PC-3 (cell line): ENCODE measurements around the gene EPB41L2. TPM values are rescaled to one million over a fixed set of nuclear protein-coding genes. Genes with fewer than 3 reads are reported as not detected.

Experiments used
- ATAC-seq: fragments of 200-7000 bp; cut with Tn5 transposase; 2 replicates; pipeline ENCODE4 v1.9.1; 2020; ENCODE audit warnings: mild to moderate bottlenecking, moderate library complexity
- BruUV-seq: library from RNA; stranded (reverse); fragments of 400-500 nt; replicated peaks from 2 replicates; lab custom pipeline; 2021; lab: Mats Ljungman, UMichigan
- CTCF ChIA-PET: fragments of 300-600 bp; sonication (Branson Sonifier 250); formaldehyde crosslinking; loops from one replicate; lab custom pipeline; 2022; ENCODE audit warnings: antibody characterized with exemption; lab: Charles Lee
- POLR2A ChIA-PET: fragments of 300-600 bp; sonication (Branson Sonifier 250); formaldehyde crosslinking; loops from one replicate; lab custom pipeline; 2022; ENCODE audit warnings: antibody characterized with exemption; ENCODE audit not compliant: unreplicated experiment; lab: Charles Lee
- DNase-seq: peaks from one replicate; pipeline ENCODE4 v3.0.0-alpha.2; 2015
- H2AFZ ChIP-seq: fragments of 300-600 bp; sonication (generic); 2 replicates; pipeline ENCODE4 v1.6.0; 2016; ENCODE audit warnings: antibody characterized with exemption, low read length
- H3F3A ChIP-seq: fragments of 300-600 bp; sonication (generic); one replicate; pipeline ENCODE4 v1.6.0; 2017; ENCODE audit warnings: antibody characterized with exemption, low read length, control low read depth, mild to moderate bottlenecking; ENCODE audit not compliant: unreplicated experiment
- H3K27ac ChIP-seq: fragments of 300-600 bp; sonication (generic); 2 replicates; pipeline ENCODE4 v1.5.1; 2016; ENCODE audit warnings: mild to moderate bottlenecking, low read length
- H3K27me3 ChIP-seq: fragments of 300-600 bp; sonication (generic); 2 replicates; pipeline ENCODE4 v1.6.1; 2016; ENCODE audit warnings: low read length, mixed read lengths
- H3K36me3 ChIP-seq: fragments of 300-600 bp; sonication (generic); 2 replicates; pipeline ENCODE4 v1.6.1; 2016; ENCODE audit warnings: low read depth, mixed run types, low read length, mixed read lengths
- H3K4me1 ChIP-seq: fragments of 300-600 bp; sonication (generic); 2 replicates; pipeline ENCODE4 v1.5.1; 2016; ENCODE audit warnings: low read length; ENCODE audit not compliant: insufficient read depth
- H3K4me2 ChIP-seq: fragments of 300-600 bp; sonication (generic); 2 replicates; pipeline ENCODE4 v1.6.0; 2016; ENCODE audit warnings: low read length
- H3K4me3 ChIP-seq: fragments of 300-600 bp; sonication (generic); 2 replicates; pipeline ENCODE4 v1.5.1; 2016; ENCODE audit warnings: mild to moderate bottlenecking, low read length, mixed read lengths
- H3K79me2 ChIP-seq: fragments of 300-600 bp; sonication (generic); 2 replicates; pipeline ENCODE4 v1.6.1; 2017; ENCODE audit warnings: low read length, mixed read lengths
- H3K9ac ChIP-seq: fragments of 300-600 bp; sonication (generic); 2 replicates; pipeline ENCODE4 v1.6.0; 2016; ENCODE audit warnings: mild to moderate bottlenecking, low read length
- H3K9me2 ChIP-seq: fragments of 300-600 bp; sonication (generic); replicated peaks from 2 replicates; pipeline ENCODE4 v1.6.1; 2016; ENCODE audit warnings: mixed run types, low read length, mixed read lengths
- H3K9me3 ChIP-seq: fragments of 300-600 bp; sonication (generic); 2 replicates; pipeline ENCODE4 v1.6.1; 2016; ENCODE audit warnings: low read length, mixed read lengths
- H4K20me1 ChIP-seq: fragments of 300-600 bp; sonication (generic); 2 replicates; pipeline ENCODE4 v1.6.1; 2016; ENCODE audit warnings: low read length, mixed read lengths
- EZH2 ChIP-seq: fragments of 300-600 bp; sonication (generic); IDR thresholded peaks from one replicate; pipeline ENCODE4 v1.6.1; 2017; ENCODE audit warnings: antibody characterized with exemption, mild to moderate bottlenecking, low read length; ENCODE audit not compliant: unreplicated experiment
- EZH2phosphoT487 ChIP-seq: fragments of 300-600 bp; sonication (generic); IDR thresholded peaks from 2 replicates; pipeline ENCODE4 v1.6.1; 2018; ENCODE audit warnings: mild to moderate bottlenecking, antibody characterized with exemption, low read length, borderline replicate concordance
- intact Hi-C: fragments of 100-400 bp; cut with micrococcal nuclease; formaldehyde crosslinking; loops from 2 replicates; pipeline ENCODE4 v1.9.0; 2023
- total RNA-seq: library from RNA; depleted of rRNA; stranded (reverse); fragments of >200 nt; gene quantifications from 2 replicates; pipeline ENCODE4 v1.2.3, GENCODE V29; 2014
- TF ChIP-seq, protein P1 (sequence below): fragments of 300-600 bp; sonication (generic); conservative IDR thresholded peaks from 2 replicates; pipeline ENCODE4 v1.5.1; 2017; ENCODE audit warnings: antibody characterized with exemption, low read depth, mild to moderate bottlenecking, low read length

EPB41L2 gene
- total RNA-seq, 1 experiment from 2014 or later = 26.9 TPM

DNA sequence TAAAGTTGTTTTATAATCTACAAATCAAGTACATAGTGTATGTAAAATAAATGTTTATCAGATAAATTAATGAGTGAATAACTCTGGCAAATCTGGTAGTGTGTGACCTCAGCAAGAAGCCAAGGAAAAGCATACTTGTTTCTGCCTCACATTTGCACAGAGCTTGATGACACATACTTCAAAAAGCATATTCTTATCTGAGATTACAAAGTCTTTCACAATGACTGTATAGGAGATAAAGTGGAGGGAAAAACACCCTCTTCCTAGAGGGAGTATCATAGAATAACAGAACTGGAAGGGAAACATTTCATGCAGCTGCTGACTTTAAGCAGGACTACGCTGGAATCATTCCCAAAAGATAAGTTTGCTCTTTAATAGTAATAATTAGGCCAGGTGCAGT lies 44.1 kb upstream of the EPB41L2 start:
- BruUV-seq = no TSS peak

DNA sequence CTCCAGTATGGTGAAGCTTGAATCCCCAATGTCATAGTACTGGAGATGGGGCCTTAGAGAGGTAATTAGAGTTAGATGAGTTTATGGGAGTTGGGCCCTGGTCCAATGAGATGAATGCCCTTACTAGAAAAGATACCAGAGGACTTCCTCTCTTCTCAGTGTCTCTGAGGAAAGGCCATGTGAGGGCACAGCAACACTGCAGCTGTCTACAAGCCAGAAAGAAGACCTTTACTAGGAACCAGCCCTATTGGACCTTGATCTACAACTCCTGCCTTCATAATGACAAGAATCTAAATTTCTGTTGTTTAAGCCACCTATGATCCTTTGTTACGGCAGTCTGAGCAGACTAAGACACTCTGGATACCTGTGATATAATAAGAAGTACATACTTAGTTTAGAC lies 40.9 kb upstream of the EPB41L2 start:
- H3K4me1 ChIP-seq = peaks cover 18% of the 10 kb centered on the region
- H4K20me1 ChIP-seq = no peaks in the 10 kb centered on the region
- no peak overlapping the region for H3K4me2 ChIP-seq
- no peak overlapping the region for H2AFZ ChIP-seq
- CTCF ChIA-PET = no interaction called here
- TF ChIP-seq EZH2phosphoT487 = no peak
- TF ChIP-seq EZH2 = no peak
- TF ChIP-seq, protein P1, sequence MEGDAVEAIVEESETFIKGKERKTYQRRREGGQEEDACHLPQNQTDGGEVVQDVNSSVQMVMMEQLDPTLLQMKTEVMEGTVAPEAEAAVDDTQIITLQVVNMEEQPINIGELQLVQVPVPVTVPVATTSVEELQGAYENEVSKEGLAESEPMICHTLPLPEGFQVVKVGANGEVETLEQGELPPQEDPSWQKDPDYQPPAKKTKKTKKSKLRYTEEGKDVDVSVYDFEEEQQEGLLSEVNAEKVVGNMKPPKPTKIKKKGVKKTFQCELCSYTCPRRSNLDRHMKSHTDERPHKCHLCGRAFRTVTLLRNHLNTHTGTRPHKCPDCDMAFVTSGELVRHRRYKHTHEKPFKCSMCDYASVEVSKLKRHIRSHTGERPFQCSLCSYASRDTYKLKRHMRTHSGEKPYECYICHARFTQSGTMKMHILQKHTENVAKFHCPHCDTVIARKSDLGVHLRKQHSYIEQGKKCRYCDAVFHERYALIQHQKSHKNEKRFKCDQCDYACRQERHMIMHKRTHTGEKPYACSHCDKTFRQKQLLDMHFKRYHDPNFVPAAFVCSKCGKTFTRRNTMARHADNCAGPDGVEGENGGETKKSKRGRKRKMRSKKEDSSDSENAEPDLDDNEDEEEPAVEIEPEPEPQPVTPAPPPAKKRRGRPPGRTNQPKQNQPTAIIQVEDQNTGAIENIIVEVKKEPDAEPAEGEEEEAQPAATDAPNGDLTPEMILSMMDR = no peak
- H3K9me2 ChIP-seq = no peaks in the 10 kb centered on the region
- no TSS peak for BruUV-seq
- no peaks in the 10 kb centered on the region for H3K36me3 ChIP-seq
- intact Hi-C loops = loop anchor here (2.0 kb wide), 1 partner anchor 41 kb away; the partner anchor contains the start of gene EPB41L2
- DNase-seq (no peak), ATAC-seq (no peak)
- H3K79me2 ChIP-seq = no peaks in the 10 kb centered on the region
- no peak overlapping the region for H3K9ac ChIP-seq
- no peaks in the 10 kb centered on the region for H3K9me3 ChIP-seq
- no peaks in the 10 kb centered on the region for H3K27me3 ChIP-seq
- H3K4me3 ChIP-seq = no peak overlapping the region
- H3F3A ChIP-seq = peaks cover 9% of the 10 kb centered on the region
- POLR2A ChIA-PET = no interaction called here
- no peak overlapping the region for H3K27ac ChIP-seq

More for the DNA sequence above, 44.1 kb upstream of the EPB41L2 start:
- no peaks in the 10 kb centered on the region for H3K9me3 ChIP-seq
- no peaks in the 10 kb centered on the region for H3K36me3 ChIP-seq
- ATAC-seq (peak; percentile 47), DNase-seq (peak; percentile 30)
- no peak overlapping the region for H2AFZ ChIP-seq
- no peak overlapping the region for H3K4me2 ChIP-seq
- H3F3A ChIP-seq = peaks cover 6% of the 10 kb centered on the region
- TF ChIP-seq EZH2 (no peak), EZH2phosphoT487 (no peak)
- TF ChIP-seq, protein P1 = no peak
- no peak overlapping the region for H3K4me3 ChIP-seq
- CTCF ChIA-PET = no interaction called here
- peaks cover 12% of the 10 kb centered on the region for H3K4me1 ChIP-seq
- no peaks in the 10 kb centered on the region for H3K27me3 ChIP-seq
- H3K79me2 ChIP-seq = no peaks in the 10 kb centered on the region
- POLR2A ChIA-PET = interaction anchor here (0.6 kb wide), 1 partner anchor 875 kb away, joined by 3 read pairs; no protein-coding TSS in a partner anchor
- no peaks in the 10 kb centered on the region for H3K9me2 ChIP-seq
- no peak overlapping the region for H3K27ac ChIP-seq
- intact Hi-C loops = no loop called here
- H3K9ac ChIP-seq = no peak overlapping the region
- H4K20me1 ChIP-seq = no peaks in the 10 kb centered on the region

DNA sequence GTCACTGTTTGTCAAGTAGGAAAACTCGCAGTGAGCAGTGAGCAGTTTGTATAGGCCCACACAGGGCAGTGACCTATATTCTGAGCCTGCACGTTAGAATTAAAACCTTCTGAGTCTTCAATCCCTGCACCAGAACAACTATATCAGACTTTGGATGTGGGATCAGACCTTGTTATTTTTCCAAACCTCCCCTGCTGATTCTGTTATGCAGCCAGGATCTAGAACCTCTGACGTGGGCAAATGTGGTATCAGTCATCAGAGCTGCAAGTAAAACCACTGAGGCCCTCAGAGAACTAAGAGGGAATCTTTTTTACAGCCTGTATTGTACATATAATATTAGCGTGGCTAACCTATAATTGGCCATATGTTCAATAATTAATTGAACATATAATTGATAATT lies 40.3 kb upstream of the EPB41L2 start:
- CTCF ChIA-PET = no interaction called here
- no peaks in the 10 kb centered on the region for H3K9me2 ChIP-seq
- no peaks in the 10 kb centered on the region for H3K27me3 ChIP-seq
- no peak overlapping the region for H3K27ac ChIP-seq
- TF ChIP-seq, protein P1 = no peak
- TF ChIP-seq EZH2phosphoT487 = no peak
- no peak for TF ChIP-seq EZH2
- peaks cover 9% of the 10 kb centered on the region for H3F3A ChIP-seq
- no peak overlapping the region for H3K9ac ChIP-seq
- ATAC-seq = no peak
- POLR2A ChIA-PET = no interaction called here
- H3K79me2 ChIP-seq = no peaks in the 10 kb centered on the region
- H3K36me3 ChIP-seq = no peaks in the 10 kb centered on the region
- no peak overlapping the region for H3K4me2 ChIP-seq
- no peaks in the 10 kb centered on the region for H4K20me1 ChIP-seq
- H3K4me1 ChIP-seq = peaks cover 18% of the 10 kb centered on the region
- no peak overlapping the region for H2AFZ ChIP-seq
- DNase-seq = no peak
- no TSS peak for BruUV-seq
- H3K4me3 ChIP-seq = no peak overlapping the region
- intact Hi-C loops = loop anchor here (2.0 kb wide), 1 partner anchor 40 kb away; the partner anchor contains the start of gene EPB41L2
- H3K9me3 ChIP-seq = no peaks in the 10 kb centered on the region
